Left ventricle myocardium inferior (tissue), 1 donor: ENCODE results near the gene CDC42BPA. TPM values are rescaled to one million over a fixed set of nuclear protein-coding genes. Genes with fewer than 3 reads are reported as not detected.

Experiments
- DNase-seq: peaks from one replicate; pipeline ENCODE4 v3.0.0-alpha.2; 2020
- H3K27ac ChIP-seq: fragments of 200-600 bp; replicated peaks from 2 replicates; pipeline ENCODE4 v1.8.0; 2021
- H3K27me3 ChIP-seq: fragments of 200-600 bp; 2 replicates; pipeline ENCODE4 v1.8.0; 2021; ENCODE audit warnings: low read depth
- H3K36me3 ChIP-seq: fragments of 200-600 bp; 2 replicates; pipeline ENCODE4 v1.8.0; 2021
- H3K4me1 ChIP-seq: fragments of 200-600 bp; 2 replicates; pipeline ENCODE4 v1.8.0; 2021
- H3K4me3 ChIP-seq: fragments of 200-600 bp; 2 replicates; pipeline ENCODE4 v1.8.0; 2021; ENCODE audit warnings: mild to moderate bottlenecking, moderate library complexity
- H3K9me3 ChIP-seq: fragments of 200-600 bp; replicated peaks from 2 replicates; pipeline ENCODE4 v1.8.0; 2021
- CTCF ChIP-seq: fragments of 200-600 bp; IDR thresholded peaks from 2 replicates; pipeline ENCODE4 v1.8.0; 2021; ENCODE audit warnings: antibody characterized with exemption, mild to moderate bottlenecking, borderline replicate concordance
- intact Hi-C: fragments of 100-400 bp; cut with micrococcal nuclease; formaldehyde crosslinking; loops from one replicate; pipeline ENCODE4 v1.11.0; 2022
- total RNA-seq: library from RNA; stranded (reverse); fragmentation: NEBNext Ultra II Directional; extraction: Animal tissue kit (Norgen Biotek cat#: 25700); gene quantifications from one replicate; pipeline ENCODE4 v1.2.1, GENCODE V29; 2021
- donor health status: DM: no; HTN: yes; CAD: no; lungs with severe emphysema.

Gene CDC42BPA
- total RNA-seq, 1 donor from 2014 or later = 35.1 TPM

- no peak overlapping the region for H3K4me3 ChIP-seq
- no peaks in the 10 kb centered on the region for H3K36me3 ChIP-seq
- no peak for TF ChIP-seq CTCF
- peaks cover 36% of the 10 kb centered on the region for H3K4me1 ChIP-seq
- H3K27me3 ChIP-seq = no peaks in the 10 kb centered on the region
- no peak overlapping the region for H3K27ac ChIP-seq
- no peaks in the 10 kb centered on the region for H3K9me3 ChIP-seq
- intact Hi-C loops = no loop called here
- no peak for DNase-seq
These were observed 45.9 kb downstream of the CDC42BPA start for GRCh38 chr1:227272428-227272827.

GRCh38 chr1:227270554-227270953, 47.7 kb downstream of the CDC42BPA start:
- Histone ChIP-seq H3K27ac (no peak overlapping the region), H3K36me3 (no peaks in the 10 kb centered on the region), H3K4me3 (no peak overlapping the region), H3K9me3 (no peaks in the 10 kb centered on the region), H3K27me3 (no peaks in the 10 kb centered on the region), H3K4me1 (peaks cover 53% of the 10 kb centered on the region)
- no peak for DNase-seq
- no peak for TF ChIP-seq CTCF
- intact Hi-C loops = no loop called here

- Histone ChIP-seq H3K27ac (no peak overlapping the region), H3K4me3 (no peak overlapping the region), H3K4me1 (peaks cover 57% of the 10 kb centered on the region), H3K27me3 (no peaks in the 10 kb centered on the region), H3K9me3 (no peaks in the 10 kb centered on the region), H3K36me3 (no peaks in the 10 kb centered on the region)
- intact Hi-C loops = no loop called here
- no peak for TF ChIP-seq CTCF
- DNase-seq = no peak
These were observed 49.3 kb downstream of the CDC42BPA start for GRCh38 chr1:227268943-227269342.

DNA sequence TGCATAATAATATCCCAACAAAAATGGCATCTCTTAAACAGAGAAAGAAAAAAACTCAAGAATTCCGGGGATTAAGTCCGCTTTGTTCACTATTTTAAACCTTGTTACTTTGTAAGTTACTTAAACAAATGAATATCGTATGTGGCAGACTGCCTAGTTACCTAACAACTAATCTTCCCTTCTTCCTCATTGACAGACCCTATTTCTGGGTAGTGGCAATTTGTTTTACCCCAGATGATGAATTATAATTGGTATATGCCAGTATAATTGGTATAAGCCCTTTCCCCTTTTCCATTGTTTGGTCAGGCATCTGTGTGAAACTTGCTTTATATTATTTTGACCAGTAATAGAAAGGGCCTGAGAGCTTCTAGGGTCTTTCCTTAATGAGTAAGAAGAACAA, 52.4 kb downstream of the CDC42BPA start:
- no peak for DNase-seq
- Histone ChIP-seq H3K27ac (no peak overlapping the region), H3K36me3 (no peaks in the 10 kb centered on the region), H3K4me1 (peaks cover 62% of the 10 kb centered on the region), H3K27me3 (no peaks in the 10 kb centered on the region), H3K9me3 (no peaks in the 10 kb centered on the region), H3K4me3 (no peak overlapping the region)
- intact Hi-C loops = no loop called here
- TF ChIP-seq CTCF = no peak

- intact Hi-C loops = no loop called here
These were observed 54.4 kb downstream of the CDC42BPA start for GRCh38 chr1:227263869-227264268.

More at GRCh38 chr1:227263869-227264268, 54.4 kb downstream of the CDC42BPA start:
- no peak for TF ChIP-seq CTCF
- no peaks in the 10 kb centered on the region for H3K9me3 ChIP-seq
- no peaks in the 10 kb centered on the region for H3K36me3 ChIP-seq
- no peak overlapping the region for H3K27ac ChIP-seq
- no peak overlapping the region for H3K4me3 ChIP-seq
- peaks cover 66% of the 10 kb centered on the region for H3K4me1 ChIP-seq
- no peaks in the 10 kb centered on the region for H3K27me3 ChIP-seq
- no peak for DNase-seq
